HG03378 (cell line): ENCODE results near the gene MT1HL1.
"Not testable (repeated sequence)": the region's sequence is repeated elsewhere in the genome, so short reads cannot be mapped to it uniquely, and the experiment has no call there.

Experiments
- ATAC-seq: cut with Tn5 transposase; IDR thresholded peaks from one replicate; pipeline ENCODE4 v1.9.1; 2021; ENCODE audit warnings: mild to moderate bottlenecking, moderate library complexity; ENCODE audit not compliant: unreplicated experiment

MT1HL1 gene

DNA sequence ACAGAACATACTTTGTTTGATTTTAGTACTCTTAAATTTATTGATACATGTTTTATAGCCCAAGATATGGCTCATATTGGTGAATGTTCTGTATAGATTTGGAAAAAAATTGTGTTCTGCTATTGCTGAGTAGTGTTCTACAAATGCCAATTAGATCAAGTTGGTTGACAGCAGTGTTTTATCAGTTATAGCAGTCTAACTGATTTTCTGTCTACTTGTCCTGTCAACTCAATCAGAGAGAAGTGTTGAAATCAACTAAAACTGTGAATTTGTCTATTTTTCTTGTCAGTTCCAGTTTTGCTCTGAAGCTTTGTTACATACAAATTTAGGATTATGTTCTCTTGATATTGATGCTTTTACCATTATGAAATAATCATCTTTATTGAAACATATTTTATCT is 14.7 kb upstream of the MT1HL1 start:
- no peak for ATAC-seq

DNA sequence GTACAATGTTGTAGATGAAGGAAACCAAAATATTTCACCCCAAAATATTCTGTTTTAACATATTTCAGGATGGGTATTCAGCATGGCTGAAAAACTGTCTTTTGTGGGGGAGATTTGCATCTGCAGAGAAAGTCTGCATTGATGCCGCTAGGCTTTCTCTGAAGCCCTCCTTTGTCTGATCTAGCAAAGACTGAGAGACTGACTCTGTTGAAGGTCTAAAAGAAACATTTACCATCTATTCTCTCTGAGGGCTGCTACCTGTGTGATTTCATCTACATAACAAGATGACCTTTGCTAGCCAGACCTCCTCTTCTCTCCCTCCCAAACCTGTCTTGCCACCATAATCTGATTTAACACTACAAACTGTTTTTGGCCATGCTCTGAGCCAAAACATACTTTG is 12.4 kb upstream of the MT1HL1 start:
- no peak for ATAC-seq

DNA sequence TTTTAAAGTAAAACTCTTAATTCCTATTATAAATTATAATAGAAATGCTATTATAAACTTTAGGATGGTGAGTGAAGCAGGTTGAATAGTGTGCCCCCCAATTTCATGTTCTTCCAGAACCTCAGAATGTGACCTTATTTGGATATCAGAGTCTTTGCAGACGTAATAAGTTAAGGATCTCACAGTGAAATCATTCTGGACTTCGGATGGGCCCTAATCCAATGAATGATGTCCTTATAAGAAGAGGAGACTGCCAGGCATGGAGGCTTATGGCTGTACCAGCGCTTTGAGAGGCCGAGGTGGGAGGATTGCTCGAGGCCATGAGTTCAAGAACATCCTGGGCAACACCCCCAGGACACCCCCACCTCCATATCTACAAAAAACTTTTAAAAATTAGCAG is 9.4 kb upstream of the MT1HL1 start:
- no peak for ATAC-seq

DNA sequence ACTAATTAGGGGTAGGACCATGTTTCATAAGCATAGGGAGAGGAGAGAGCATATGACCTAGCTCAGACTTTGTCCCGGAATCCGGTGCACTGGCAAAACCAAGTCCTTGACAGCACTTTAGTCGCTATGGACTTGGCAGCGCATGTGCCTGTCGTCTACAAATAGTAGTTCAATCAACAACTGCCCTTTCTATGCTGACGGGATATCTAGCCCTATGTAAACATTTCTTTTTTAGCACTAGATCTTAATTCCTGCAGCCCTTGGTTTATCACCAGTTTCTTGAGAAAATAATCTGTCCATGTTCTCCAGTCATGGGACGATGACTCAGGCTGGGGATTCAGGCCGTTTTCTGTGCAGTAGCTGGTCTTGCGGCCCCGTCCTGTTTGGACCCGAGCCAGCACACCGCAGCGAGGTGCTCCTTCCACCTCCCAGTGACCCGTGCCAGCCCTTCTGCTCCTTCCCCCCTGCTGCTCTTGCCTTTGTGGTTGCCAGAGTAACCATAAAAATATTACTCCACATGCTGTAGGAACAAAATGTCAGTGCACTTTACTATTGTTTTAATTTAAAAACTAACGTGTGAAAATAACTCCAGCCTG is 8.6 kb upstream of the MT1HL1 start:
- no peak for ATAC-seq

DNA sequence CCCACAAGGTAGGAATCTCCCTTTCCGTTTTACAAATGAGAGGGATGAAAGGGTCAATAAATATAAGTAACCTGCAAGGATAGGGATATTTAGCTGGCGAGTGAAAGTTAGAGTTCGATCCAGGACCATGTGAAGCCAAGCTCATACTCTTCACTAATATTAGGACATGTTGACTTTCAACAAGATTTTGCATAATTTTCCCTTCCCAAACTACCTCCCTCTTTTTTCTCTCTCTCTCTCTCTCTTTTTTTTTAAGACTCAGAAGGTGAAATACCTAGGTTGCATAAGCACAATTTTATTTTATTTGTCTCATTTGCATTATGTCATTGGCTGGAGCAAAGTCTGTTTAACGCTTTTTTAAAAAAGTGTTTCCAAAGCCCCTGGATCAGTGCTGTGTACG is 8.1 kb upstream of the MT1HL1 start:
- no peak for ATAC-seq

DNA sequence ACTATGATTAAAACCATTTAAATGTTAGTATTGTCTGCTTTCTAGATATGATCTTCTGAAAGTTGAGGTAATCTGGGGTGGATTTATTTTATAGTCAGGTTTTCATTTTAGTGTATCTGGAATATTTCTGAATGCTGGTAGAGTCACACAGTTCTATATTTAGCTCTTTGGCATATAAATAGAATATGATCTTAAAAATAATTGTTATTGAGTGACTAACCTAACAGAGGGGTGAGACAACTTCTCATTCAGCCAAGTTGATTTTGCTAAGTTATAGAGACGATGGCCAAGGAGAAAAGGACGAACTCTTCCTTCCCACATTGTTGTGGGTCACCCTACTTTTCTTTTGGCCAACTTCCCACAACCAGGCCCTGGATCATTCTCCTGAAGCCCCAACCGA is 7.2 kb upstream of the MT1HL1 start:
- ATAC-seq, result no peak

DNA sequence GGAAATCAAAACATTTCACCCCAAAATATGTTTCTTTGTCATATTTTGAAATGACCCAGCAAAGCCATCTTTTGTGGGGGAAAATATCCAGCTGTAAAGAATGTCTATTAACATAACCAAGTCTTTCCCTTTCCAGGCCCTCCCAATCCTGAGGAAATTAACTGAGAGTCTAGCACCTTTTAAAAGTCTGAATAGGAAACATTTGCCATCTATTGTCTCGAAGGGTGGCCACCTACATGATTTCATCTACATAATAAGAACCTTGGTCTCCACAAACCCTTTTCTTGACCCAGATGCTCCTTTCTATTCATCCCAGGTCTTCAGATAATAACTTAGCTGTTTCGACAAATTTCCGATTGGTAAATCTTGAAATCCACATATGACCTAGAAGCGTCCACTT is 5.4 kb upstream of the MT1HL1 start:
- ATAC-seq, result no peak

DNA sequence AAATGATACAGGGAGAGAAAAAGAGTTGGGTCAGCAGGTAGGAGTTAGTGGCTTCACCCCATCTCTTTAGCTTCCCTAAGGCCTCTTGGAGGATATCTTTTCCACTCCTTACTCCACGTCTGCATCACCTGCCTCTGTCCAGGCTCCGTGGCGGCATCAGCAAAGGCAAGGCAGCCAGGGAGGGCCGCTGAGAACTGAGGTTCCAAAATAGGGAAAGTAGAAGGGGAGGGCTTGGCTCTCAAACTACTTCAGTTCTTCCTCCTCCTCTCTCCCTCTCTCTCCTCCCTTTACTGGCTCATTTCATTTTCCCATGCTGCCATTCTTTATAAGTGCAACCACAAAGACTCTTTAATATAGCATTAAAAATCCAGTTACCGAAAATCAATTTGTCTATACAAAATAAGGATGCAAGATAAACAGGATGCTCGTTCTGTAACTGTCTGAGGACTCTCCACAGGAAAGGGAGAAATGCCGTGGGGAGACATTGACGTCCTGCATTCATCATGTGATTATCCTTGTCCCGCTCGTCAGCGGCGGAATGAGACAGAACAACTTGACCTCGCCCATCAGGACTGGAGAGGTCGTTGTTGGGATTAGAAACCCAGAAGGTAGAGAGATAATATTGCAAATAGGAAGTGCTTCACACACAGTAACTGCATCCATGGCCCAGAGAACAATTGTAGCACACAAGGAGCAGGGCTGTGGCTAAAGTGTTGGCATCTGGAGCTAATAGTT is 3.1 kb upstream of the MT1HL1 start:
- no peak for ATAC-seq

DNA sequence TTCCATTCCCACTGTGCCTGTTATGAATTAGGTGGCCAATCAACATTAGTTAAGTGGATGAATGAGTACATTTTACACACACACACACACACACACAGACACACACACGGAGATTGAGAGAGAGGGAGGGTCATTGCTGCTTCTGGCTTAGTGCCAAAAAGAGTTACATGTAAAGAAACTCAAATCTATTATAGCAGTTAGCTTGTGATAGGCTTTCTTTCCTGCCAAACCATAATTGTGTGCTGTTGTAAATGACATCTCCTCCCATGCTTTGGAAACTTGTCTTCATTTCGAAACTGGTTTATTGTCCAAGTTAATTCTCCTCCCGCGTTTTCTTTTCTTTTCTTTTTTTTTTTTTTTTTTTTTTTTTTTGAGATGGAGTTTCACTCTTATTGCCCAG is 1.4 kb upstream of the MT1HL1 start:
- no peak for ATAC-seq

DNA sequence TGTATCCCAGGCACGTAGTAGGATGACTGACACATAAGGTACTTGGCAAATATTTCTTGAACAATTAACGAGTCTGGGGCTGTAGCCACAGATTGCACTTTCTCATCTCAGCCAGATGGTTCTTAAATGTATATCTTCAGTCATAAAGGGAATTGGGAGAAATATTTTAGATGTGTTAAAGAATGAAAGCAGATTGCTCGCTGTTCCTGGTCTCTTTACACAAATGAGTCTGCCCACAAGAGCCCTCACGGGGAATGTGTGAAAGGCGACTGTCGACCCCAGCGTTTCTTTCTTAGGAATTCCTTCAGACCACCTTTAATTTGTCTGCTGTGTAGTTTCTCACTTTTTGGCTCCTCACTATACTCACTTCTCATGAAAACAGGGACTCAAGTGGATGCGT is 725 bp downstream of the MT1HL1 start:
- no peak for ATAC-seq

DNA sequence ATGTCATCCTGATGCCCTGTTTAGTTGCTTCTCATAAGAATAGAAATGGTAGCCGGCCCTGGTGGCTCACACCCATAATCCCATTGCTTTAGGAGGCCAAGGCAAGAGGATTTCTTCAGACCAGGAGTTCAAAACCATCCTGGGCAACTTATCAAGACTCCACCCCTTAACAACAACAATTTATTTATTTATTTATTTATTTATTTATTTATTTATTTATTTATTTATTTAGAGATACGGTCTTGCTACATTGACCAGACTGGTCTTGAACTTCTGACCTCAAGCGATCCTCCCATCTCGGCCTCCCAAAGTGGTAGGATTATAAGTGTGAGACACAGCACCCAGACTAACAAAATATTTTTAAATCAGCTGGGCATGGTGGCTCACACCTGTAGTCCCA is 4.0 kb downstream of the MT1HL1 start:
- ATAC-seq, result no peak

DNA sequence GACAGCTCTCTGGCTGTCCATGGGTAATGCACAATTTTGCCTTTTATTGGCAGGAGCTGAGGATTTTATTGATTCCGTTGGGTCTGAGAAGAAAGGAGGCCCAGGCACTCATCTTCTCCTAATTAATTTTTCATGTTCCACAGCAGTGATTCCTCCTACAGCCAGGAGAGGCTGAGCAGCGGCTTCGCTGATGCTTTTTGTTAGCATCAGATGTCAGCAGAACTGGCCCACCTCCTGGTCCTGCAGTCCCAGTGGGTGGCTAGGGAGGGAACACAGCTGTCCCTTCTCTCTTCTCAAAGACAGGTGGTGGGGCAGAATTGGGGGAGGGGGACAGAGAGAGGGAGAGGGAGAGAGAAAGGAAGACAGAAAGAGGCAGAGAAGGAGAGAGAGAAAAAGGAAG is 5.7 kb downstream of the MT1HL1 start:
- no peak for ATAC-seq

DNA sequence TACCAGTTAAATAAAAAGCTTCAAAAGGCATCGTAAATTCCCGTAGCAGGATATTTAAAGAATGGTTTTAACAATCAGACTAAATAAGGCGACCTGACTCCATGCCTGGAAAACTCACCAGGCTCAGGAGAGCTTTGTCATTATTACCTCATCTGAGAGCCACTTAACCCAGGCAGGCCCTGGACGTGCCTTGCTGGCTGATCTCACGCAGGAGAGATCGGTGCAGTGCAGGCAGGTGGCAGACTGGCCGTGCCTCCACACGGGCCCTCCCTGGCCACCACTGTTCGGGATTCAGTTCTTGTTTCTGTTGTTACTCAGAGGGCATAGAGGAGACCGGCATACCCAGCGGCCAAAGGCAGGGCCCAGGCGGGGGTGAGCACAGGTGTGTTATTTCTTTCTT is 6.4 kb downstream of the MT1HL1 start:
- ATAC-seq, result no peak

DNA sequence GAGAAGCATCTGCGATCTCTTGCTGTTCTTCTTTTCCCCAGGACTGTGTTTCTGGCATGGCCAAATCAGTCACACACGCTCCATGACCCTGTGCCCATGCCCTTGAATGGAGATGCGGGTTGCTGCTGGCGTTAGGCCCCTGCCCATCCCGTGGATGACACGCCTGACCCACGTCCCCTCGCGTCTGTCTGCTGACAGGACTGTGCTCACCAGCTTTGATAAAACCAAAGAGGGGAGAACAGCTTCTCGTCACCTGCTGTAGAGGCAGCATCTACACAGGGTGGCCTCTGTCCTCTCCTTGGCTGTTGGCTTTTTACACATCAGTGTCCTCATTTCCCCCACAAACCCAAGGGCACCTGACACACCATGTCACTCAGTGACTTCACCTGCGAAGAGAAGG is 6.9 kb downstream of the MT1HL1 start:
- no peak for ATAC-seq

DNA sequence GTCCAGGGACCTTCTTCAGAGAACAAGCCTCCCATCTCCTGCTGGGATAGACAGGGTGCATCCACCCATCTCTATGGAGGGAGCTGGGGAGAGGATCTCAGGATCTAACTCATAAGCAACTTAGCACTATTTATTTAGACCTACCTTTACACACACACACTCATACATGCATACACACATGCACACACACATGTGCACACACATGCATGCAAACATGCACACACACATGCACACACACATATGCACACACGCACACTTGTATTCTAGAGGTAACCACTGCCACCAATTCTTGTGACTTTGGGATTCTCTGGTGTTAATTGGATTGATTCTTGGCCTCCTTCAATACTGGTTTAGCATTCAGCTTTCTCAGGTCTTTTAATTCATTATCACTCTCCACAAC is 9.8 kb downstream of the MT1HL1 start:
- ATAC-seq, result no peak

DNA sequence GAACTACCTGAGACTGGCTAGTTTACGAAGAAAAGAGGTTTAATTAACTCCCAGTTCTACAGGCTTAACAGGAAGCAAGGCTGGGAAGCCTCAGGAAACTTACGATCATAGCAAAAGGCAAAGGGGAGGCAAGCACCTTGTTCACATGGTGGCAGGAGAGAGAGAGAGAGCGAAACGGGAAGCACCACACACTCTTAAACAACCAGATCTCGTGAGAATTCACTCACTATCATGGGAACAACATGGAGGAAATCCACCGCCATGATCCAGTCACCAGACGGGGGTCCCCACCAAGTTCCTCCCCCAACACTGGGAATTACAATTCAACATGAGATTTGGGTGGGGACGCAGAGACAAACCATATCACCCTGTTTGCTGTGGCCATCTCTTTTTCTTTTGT is 11.8 kb downstream of the MT1HL1 start:
- ATAC-seq, result no peak

DNA sequence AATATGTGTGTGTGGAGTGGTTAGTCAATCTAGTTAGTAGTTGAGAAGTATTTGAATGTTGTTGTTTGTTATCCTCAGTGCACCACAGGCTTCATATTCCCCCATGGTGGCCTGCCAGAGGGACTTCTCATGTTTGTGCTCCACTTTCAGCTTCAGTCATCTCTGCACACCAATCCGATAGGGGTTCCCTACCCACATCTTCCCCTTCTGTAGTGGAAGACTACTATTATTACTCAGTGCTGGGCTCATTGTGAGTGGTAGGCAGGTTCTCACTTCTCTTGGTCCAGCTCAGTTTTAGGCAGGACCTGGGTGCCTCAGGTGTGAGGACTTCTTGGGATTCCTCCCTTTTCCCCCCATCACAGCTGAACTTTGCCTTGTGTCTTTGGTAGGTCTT is 14.2 kb downstream of the MT1HL1 start:
- ATAC-seq, result no peak

DNA sequence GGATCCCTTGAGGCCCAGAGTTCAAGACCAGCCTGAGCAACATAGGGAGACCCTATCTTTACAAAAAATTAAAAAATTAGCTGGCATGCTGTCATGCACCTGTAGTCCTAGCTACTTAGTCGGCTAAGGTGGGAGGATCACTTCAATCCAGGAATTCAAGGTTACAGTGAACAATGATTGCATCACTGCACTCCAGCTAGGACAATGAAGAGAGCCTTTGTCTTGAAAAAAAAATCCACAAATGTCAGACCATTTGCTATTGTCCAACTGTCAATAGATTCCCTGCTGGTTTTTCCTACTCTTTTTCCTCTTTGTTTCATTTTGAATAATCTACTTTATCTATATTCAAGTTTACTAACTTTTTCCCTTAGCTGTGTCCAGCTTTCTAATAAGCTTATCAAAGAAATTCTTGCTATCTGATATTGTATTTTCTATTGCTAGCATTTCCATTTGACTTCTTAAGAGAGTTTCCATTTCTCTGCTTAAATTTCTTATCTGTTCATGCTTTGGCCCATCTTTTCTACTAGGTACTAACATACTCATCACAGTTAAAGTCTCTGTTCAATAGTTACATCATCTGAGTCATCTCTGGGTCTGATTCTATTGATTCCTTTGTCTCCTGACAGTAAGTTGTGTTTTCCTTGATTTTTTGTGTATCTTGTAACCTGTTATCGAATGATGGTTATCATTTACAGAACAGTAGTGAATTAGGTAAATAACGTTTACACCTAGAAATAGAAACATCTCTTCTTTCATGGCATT is 14.8 kb downstream of the MT1HL1 start:
- no peak for ATAC-seq

DNA sequence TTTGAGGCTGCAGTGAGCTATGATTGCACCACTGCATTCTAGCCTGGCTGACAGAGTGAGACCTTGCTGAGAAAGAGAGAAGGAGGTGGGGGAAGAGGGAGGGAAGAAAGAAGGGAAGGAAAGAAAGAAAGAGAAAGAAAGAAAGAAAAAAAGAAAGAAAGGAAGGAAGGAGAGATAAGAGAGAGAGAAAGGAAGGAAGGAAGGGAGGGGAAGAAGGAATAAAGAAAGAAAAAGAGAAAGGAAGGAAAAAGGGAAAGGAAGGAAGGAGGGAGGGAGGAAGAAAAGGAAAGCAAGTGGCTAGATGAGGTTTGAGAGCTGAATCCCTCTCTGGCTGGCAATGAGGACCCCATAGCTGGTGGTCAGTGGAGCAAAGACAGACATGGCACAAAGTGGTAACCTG is 20.4 kb downstream of the MT1HL1 start:
- ATAC-seq, result no peak

DNA sequence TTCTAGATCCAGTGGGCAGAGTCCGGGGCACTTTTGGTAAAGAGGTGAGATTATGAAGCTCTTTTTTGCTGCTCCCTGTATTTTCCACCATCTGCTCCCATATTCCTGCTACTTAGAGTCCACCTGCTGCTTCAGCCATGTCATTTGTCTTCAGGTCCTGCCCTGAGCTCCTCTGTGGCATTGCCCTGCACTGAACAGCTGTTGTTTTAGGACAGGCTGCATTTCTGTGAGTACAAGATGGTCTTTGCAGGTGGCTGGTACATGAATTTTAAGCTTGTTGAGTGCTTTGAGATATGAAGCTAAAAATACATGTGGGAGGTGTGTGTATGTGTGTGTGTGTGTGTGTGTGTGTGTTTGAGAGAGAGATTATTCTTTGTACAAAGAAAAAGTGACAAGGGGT is 21.9 kb downstream of the MT1HL1 start:
- ATAC-seq, result no peak

DNA sequence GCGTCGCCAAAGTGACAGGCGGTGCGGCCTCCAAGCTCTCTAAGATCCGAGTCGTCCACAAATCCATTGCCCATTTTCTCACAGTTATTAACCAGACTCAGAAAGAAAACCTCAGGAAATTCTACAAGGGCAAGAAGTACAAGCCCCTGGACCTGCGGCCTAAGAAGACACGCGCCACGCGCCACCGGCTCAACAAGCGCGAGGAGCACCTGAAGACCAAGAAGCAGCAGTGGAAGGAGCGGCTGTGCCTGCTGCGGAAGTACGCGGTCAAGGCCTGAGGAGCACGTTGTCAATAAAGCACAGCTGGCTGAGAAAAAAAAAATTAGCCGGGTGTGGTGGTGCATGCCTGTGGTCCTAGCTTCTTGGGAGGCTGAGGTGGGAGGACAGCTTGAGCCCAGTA is 22.8 kb downstream of the MT1HL1 start:
- not testable (repeated sequence) for ATAC-seq

DNA sequence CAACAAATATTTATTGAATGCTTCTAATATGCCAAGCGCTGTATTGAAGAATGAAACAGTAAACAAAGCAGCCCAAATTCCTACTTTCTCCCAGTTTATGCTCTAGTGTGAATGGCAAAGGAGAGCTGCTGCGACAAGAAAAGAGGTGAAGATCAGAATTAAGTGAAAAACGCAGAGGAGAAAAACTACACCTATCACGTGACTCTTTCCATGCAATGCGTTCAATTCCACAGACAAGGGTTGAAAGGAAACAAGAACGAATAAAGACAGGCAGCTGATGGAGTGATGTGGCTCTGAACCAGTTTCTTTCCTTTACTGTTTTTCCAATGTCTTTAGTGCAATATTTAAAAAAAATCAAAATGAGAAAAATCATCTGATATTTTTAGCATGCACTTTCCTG is 23.6 kb downstream of the MT1HL1 start:
- ATAC-seq, result no peak
